CD4-positive, alpha-beta T cell treated with Interleukin-15 for 1 hour (primary cell): ENCODE measurements around the gene LGALS7B.
"Not testable (repeated sequence)": the region's sequence is repeated elsewhere in the genome, so short reads cannot be mapped to it uniquely, and the experiment has no call there.

Experiments
- DNase-seq: peaks from one replicate; pipeline ENCODE4 v3.0.0-alpha.2; 2020

LGALS7B gene

DNA sequence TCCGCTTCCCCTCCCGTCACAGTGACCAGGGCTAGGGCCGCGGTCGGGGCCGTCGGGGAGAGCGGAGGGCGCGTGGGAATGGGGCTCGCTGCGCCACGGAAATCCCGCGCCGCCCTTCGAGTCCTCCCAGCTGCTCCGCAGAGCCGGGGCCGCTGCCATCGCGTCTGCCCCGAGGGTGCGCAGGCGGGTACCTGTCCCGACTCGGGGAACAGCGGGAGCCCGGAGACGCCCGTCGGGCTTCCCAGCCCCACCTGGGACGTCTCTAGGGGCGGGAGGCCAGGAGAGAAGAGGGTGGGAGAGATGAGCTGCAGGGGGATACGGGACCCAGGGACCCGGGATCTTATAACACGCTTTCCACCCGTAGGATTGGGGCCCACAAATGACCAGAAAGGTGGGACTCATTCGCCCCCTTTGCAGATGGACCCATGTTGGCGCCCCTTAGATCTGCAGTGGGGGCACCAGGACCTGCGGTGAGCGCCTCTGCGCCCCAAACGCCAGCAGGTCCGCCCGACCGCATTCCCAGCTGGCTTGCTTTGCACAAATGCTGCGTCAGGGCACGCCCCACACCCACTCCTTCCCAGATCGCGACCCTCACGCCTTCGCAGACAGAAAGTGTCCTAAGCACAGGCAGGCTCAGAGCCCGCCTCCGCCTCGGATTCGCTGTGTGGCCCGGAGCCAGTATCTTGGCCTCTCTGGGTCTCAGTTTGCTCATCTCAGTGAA is 18.6 kb upstream of the LGALS7B start:
- DNase-seq, result not testable (repeated sequence)

DNA sequence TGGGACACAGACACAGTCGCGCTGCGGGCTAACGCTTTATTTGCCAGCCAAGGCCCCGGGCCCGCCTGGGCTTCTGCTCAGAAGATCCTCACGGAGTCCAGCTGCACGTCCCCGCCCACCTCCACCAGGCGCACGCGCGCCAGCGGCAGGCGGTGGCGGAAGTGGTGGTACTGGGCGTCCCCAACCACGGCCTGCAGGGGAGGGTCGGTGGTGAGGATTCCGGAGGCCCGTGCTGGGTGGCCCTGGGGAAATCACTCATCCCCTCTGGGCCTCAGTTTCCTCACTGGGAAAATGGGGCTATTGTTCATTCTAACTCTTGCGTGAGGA is 18.1 kb upstream of the LGALS7B start:
- DNase-seq, result not testable (repeated sequence)

DNA sequence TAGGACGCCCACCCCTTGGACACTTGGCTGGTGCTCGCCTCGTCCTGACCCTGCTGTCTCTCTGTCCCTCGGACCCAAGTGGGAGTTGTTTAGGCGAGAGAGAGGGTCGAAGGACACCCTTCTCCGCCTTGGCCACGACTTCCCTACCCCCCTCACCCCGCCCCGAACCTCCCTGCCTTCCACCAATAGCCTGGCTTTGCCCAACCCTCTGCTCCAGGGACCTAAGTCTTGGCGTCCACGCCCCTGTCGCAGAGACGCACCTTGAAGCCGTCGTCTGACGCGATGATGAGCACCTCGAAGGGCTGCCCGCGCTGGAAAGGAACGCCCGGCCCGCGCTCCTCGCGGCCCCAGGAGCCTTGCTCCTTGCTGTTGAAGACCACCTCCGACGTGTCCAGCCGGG is 17.4 kb upstream of the LGALS7B start:
- DNase-seq, result not testable (repeated sequence)

DNA sequence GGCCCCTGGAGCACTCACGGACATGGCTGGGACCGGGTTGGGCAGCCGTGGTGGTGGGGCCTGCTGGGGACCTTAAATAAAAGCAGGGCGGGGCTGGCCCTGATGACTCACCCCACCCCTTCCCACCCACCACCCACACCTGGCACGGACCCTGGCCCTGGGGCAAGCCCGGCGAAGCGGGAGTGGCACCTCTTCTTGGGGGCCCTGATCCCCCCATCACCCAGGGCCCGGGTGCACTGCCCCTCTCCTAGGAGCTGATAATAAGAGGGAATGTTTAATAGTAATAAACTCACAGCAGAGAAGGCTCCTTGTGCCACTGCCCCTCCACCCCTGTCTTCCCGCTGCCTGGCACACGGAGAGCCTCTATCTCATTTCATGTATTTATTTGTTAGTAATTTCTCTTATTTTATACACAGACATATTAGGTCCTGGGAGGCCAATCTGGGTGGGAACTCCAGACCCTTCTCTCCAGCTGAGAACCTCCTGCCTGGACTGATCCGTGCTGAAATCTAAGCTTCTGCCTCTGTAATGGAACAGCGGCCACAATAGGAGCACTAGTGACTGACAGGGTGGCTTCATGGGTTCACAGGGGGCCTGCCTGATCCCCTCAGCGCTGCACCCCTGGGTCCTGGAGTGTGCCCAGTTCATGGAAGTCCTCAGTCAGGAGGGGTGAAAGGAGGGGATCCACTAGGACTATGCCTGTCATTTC is 15.4 kb upstream of the LGALS7B start, which contains the start of gene LGALS7:
LGALS7 (minus strand) TSS at position 49 of the 709 bp plus-strand sequence; CDS start at position 24, 25 bp downstream.
- DNase-seq, result no peak

DNA sequence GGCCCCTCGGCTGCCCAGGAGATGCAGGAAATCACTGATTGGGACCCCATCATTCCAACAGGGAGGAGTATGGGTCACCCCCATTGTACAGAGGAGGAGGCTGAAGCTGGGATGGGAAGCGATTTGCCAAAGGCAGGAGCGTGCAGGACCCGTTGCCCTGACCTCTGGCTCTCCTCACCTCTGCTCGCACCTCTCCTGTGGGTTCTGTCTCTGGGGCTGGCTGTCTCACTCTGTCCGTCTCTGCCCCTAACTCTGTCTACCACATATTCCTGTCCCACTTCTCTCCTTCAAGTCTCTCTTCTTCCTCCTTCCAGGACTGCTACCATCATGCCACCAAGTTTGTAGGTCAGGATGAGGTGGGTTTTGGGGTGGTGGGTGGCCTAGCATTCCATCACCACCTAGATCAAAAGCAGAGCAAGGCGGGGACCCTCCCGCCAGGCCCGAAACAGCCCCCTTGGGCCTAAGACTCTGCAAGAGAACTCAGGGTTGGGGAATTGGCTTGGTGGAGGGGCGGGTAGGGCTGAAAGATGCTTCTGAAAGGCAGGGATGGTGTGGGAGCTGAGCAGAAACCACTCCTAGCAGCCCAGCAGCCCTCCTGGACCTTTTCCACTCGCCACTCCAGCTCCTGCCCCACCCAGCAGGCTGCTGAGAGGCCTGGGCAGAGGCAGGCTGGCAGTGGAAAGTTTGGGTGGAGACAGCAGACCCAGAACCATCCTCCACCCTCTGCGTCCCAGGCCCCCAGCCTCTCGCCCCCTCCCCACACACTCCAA is 14.6 kb upstream of the LGALS7B start:
- no peak for DNase-seq

DNA sequence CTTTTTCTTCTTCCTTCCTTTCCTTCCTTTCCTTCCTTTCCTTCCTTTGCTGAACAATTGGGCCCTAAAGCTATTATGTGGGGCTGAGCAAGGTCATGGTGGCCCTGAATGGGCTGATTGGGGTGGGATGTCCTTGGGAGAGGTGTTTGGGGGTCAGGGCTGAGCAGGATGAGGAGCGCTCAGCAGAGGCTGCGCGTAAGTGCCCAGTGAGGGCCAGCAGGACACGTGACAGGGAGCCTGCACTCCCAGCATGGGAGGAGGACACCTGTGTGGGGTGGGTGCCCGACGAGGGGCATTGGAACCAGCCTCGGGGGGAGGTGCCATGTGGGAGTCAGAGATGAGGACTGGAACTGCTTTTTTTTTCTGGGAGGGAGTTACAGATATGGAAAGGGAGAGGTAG is 10.3 kb upstream of the LGALS7B start:
- no peak for DNase-seq

DNA sequence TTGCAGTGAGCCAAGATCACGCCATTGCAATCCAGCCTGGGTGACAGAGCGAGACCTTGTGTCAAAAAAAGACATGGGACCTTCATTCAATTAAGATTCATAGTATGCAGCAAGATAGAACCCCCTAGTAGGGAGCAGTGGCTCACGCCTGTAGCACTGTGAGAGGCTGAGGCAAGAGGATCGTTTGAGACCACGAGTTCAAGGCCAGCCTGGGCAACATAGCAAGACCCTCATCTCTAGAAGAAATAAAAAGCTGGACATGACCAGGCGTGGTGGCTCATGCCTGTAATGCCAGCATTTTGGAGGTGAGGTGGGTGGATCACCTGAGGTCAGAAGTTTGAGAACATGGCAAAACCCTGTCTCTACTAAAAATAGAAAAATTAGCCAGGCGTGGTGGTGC is 8.6 kb upstream of the LGALS7B start:
- no peak for DNase-seq

DNA sequence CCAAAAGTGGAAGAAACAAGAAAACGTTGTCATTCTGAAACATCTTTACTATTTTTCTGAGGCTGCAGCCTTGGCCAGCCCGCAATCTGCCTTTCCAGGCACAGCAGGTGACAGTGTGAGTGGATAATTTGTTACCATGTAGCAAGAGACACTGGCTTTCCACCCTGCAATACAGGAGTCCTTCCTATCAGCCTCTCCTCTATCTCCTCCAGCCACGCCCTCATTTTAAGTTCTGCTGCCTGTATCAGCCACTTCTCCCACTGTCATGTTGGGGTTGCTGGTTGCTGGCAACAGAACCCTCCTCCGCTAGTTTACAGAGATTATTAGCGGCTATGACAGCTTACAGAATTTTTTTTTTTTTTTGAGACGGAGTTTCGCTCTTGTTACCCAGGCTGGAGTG is 7.9 kb upstream of the LGALS7B start:
- DNase-seq, result no peak

DNA sequence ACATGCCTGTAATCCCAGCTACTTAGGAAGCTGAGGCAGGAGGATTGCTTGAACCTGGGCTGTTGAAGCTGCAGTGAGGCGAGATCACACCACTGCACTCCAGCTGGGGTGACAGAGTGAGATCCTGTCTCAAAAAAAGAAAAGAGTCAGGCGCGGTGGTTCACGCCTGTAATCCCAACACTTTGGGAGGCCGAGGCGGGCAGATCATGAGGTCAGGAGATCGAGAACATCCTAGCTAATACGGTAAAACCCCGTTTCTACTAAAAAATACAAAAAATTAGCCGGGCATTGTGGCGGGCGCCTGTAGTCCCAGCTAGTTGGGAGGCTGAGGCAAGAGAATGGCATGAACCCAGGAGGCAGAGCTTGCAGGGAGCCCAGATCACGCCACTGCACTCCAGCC is 6.8 kb upstream of the LGALS7B start:
- not testable (repeated sequence) for DNase-seq

DNA sequence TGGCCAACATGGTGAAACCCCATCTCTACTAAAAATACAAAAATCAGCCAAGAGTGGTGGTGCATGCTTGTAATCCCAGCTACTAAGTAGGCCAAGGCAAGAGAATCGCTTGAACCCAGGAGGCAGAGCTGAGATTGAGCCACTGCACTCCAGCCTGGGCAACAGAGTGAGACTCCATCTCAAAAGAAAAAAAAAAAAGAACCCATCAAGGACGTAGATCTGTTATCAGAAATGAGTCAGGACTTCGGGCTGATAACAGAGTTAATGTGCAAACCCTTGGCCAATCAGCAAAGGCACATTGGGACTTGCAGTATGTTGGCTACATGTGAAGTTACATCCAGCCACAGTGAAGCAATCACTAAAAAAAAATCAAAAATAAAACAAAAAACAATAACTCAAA is 4.8 kb upstream of the LGALS7B start:
- DNase-seq, result no peak

DNA sequence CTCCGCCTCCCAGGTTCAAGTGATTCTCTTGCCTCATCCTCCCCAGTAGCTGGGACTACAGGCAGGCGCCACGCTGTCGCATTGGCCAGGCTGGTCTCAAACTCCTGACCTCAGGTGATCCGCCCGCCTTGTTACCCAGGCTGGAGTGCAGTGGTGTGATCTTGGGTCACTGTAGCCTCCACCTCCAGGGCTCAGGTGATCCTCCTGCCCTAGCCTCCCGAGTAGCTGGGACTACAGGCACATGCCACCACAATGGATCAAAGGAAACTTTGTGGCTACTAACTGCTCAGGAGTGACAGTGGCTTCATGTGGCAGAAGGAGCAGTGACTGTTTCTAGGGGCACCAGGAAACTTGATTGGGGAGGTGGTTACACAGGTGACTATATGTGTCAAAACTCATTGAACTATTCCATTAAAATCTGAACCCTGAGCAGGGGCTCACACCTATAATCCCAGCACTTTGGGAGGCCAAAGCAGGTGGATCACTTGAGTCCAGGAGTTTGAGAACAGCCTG is 3.8 kb upstream of the LGALS7B start:
- DNase-seq, result no peak

DNA sequence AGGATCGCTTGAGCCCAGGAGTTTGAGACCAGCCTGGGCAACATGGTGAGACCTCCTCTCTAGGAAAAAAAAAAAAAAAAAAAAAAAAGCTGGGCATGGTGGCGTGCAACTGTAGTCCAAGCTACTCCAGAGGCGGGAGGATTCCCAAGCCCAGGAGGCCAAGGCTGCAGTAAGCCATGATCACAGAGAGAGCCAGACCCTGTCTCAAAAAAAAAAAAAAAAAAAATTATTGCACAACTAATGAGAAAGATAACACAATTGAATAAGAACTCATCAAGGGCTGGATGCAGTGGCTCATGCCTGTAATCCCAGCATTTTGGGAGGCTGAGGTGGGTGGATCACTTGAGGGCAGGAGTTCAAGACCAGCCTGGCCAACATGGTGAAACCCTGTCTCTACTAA is 2.9 kb upstream of the LGALS7B start:
- DNase-seq, result not testable (repeated sequence)

DNA sequence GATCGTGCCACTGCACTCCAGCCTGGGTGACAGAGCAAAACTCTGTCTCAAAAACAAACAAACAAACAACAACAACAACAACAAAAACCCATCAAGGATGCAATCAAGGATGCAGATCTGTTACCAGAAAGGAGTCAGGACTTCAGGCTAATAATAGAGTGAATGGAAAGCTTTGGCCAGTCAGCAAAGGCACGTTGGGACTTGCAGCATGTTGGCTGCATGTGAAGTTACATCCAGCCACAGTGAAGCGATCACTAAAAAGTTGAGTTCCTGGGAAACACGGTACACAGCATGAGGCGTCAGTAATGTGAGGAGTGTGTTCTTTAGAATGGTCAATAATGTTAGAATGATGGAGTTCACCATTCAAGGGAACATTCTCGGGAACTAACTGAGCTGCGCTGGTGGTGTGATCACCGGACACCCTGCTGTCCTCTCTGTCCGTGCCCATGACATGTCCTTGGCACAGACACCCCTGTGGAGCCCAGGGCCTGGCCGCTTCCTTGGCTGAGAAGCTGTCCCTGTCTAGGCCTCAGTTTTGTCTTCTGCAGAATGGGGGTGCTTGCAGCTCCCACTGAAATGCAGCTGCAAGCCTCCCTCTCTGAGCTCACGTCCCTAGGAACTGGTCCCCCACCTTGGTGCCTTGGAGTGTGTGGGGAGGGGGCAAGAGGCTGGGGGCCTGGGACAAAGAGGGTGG is 2.3 kb upstream of the LGALS7B start:
- DNase-seq, result no peak

DNA sequence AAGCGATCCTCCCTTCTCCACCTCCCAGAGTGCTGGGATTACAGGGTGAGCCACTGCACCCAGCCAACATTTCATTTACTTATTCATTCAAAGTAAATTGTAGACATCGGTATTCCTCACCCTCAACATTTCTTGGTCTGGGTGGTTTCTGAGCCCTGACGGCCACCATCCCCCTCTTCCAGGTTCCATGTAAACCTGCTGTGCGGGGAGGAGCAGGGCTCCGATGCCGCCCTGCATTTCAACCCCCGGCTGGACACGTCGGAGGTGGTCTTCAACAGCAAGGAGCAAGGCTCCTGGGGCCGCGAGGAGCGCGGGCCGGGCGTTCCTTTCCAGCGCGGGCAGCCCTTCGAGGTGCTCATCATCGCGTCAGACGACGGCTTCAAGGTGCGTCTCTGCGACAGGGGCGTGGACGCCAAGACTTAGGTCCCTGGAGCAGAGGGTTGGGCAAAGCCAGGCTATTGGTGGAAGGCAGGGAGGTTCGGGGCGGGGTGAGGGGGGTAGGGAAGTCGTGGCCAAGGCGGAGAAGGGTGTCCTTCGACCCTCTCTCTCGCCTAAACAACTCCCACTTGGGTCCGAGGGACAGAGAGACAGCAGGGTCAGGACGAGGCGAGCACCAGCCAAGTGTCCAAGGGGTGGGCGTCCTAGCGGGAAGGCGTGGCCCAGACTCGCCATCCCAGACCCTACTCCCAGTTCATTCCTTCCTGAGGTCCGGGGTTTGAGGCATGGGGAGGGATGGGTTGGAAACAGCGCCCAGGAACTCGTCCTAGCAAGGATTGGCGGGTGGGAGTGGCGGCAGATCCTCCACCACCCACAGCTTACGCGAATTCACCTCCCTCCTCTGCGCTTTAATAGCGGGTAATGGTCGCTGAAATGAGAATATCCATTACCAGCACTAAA is 1.8 kb downstream of the LGALS7B start:
- DNase-seq, result not testable (repeated sequence)

DNA sequence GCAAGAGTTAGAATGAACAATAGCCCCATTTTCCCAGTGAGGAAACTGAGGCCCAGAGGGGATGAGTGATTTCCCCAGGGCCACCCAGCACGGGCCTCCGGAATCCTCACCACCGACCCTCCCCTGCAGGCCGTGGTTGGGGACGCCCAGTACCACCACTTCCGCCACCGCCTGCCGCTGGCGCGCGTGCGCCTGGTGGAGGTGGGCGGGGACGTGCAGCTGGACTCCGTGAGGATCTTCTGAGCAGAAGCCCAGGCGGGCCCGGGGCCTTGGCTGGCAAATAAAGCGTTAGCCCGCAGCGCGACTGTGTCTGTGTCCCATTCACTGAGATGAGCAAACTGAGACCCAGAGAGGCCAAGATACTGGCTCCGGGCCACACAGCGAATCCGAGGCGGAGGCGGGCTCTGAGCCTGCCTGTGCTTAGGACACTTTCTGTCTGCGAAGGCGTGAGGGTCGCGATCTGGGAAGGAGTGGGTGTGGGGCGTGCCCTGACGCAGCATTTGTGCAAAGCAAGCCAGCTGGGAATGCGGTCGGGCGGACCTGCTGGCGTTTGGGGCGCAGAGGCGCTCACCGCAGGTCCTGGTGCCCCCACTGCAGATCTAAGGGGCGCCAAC is 2.6 kb downstream of the LGALS7B start:
- not testable (repeated sequence) for DNase-seq

DNA sequence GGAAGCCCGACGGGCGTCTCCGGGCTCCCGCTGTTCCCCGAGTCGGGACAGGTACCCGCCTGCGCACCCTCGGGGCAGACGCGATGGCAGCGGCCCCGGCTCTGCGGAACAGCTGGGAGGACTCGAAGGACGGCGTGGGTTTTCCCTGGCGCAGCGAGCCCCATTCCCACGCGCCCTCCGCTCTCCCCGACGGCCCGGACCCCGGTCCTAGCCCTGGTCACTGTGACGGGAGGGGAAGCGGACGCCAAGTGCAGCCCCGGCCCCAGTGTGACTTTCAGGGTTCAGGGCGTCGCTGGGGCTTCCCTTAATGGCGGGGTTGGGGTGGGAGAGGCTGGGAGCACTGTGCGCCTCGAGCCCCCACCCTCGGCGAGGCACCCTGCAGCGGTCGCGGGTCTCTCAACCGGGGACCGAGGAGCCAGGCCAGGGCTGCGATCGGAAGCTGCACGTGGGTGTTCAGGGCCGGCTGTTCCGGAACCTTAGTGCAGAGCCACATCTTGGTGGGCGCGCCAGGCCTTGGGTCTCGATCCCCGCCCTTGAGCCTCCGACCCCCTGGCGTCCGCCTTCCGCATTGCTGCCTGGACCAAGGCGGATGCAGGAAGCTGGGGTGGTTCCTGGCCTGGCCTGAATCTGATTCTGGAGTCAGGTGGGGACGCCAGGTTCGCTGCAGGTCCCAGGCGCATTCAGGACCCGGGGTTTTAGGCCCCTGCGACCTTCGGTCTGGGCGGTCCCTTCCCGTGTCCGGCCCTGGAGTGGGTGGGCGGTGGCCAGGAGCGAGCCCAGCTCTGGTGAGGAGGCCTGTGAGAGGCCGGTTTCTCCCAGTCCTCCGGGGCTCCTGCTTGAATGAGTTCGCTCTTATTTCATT is 3.5 kb downstream of the LGALS7B start:
- DNase-seq, result peak; percentile 46

DNA sequence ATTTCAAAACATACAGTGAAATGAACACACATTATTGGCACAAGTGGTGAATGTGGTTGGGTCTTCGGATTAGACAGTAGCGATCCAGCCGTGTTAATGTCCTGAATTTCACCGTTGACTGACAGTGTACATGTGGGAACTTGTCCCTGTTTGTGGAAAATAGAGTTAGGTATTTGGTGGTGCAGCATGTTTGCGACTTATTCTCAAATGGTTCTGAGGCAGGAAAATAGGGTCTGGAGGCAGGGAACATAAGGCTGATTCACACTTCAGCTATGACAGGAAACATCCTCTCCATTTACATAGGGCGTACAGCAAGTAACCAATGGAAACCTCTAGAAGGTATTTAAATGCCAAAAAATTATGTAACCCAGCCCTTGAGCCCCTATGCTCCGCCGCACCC is 4.2 kb downstream of the LGALS7B start:
- DNase-seq, result no peak

DNA sequence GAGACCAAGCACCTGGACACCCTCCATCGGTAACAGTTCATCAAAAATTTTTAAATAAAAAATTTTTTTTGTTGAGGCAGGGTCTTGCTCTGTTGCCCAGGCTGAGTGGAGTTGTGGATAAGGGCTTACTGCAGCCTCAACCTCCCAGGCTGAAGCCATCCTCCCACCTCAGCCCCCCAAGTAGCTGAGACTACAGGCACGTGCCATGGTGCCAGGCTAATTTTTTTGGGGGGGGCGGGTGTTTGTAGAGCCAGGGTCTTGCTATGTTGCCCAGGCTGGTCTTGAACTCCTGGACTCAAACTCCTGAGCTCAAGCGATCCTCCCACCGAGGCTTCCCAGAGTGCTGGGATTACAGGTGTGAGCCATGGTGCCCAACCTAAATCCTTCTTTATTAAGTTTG is 4.7 kb downstream of the LGALS7B start:
- DNase-seq, result no peak

DNA sequence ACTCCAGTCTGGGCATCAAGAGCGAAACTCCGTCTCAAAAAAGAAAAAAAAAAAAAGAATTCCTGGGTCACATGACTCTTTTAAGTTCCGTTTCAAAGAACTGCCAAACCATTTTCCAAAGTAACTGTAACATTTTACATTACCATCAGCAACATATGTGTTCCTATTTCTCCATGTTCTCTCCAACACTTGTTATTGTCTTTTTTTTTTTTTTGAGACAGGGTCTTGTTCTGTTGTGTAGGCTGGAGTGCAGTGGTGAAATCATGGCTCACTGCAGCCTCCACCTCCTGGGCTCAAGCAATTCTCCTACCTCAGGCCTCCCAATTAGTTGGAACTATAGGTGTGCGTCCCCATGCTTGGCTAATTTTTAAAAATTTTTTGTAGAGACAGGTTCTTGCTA is 6.5 kb downstream of the LGALS7B start:
- no peak for DNase-seq

DNA sequence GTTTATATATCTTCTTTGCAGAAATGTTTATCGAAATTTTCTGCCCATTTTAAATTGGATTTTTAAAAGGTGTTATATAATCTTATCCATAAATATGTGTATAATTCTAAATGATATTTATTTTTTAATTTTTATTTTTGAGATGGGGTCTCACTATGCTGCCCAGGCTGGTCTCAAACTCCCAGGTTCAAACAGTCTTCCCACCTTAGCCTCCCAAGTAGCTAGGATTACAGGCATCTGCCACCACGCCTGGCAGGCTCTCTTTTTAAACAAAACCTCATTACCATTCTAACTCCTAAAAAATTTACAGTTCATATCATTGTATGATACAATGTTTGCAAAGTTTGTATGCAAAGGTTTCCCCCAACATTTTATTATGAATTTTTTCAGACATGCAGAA is 7.2 kb downstream of the LGALS7B start:
- no peak for DNase-seq
